Fibroblast of the aortic adventitia (primary cell): ENCODE data around the gene NOP9. TPM values are rescaled to one million over a fixed set of nuclear protein-coding genes. Genes with fewer than 3 reads are reported as not detected.

Experiments
- DNase-seq: peaks from one replicate; pipeline ENCODE4 v3.0.0-alpha.2; 2010; ENCODE audit warnings: low read depth
- H3K4me3 ChIP-seq: 2 replicates; pipeline ENCODE4 v1.5.1; 2011; ENCODE audit warnings: low read depth, mild to moderate bottlenecking, control low read depth, low read length, moderate library complexity
- CTCF ChIP-seq: IDR thresholded peaks from 2 replicates; pipeline ENCODE4 v1.5.1; 2011; ENCODE audit warnings: mild to moderate bottlenecking, low read length, control low read depth, inconsistent platforms; ENCODE audit not compliant: insufficient read depth
- total RNA-seq: library from RNA; depleted of rRNA; stranded (reverse); fragments of >200 nt; gene quantifications from 2 replicates; pipeline ENCODE4 v1.2.3, GENCODE V29; 2012; ENCODE audit warnings: low replicate concordance

NOP9 gene
- total RNA-seq, 1 donor: 19.6 TPM

GRCh38 chr14:24334431-24335291 lies 35.0 kb downstream of the NOP9 start, which contains the start of gene ADCY4:
Gene ADCY4, minus strand, starts transcription at chr14:24335071. Its CDS starts 419 bp downstream, at chr14:24334652.
- no peak for TF ChIP-seq CTCF
- H3K4me3 ChIP-seq: peak within 1 kb of the TSS; percentile 46
- DNase-seq: no peak

- no peak for TF ChIP-seq CTCF
- DNase-seq: no peak
- no peak overlapping the region for H3K4me3 ChIP-seq
Observed at GRCh38 chr14:24335461-24336171, 36.0 kb downstream of the NOP9 start.

GRCh38 chr14:24337144-24337823 lies 37.6 kb downstream of the NOP9 start:
- DNase-seq: no peak
- no peak overlapping the region for H3K4me3 ChIP-seq
- no peak for TF ChIP-seq CTCF

GRCh38 chr14:24337824-24338175 lies 38.1 kb downstream of the NOP9 start:
- H3K4me3 ChIP-seq: no peak overlapping the region
- no peak for TF ChIP-seq CTCF
- no peak for DNase-seq

GRCh38 chr14:24338843-24339242 lies 39.2 kb downstream of the NOP9 start:
- H3K4me3 ChIP-seq: no peak overlapping the region
- no peak for DNase-seq
- no peak for TF ChIP-seq CTCF

GRCh38 chr14:24339284-24340151 lies 39.9 kb downstream of the NOP9 start, which contains the start of gene RIPK3:
Gene RIPK3, minus strand, starts transcription at chr14:24339991. Its CDS starts 165 bp downstream, at chr14:24339826.
- TF ChIP-seq CTCF: no peak
- no peak within 1 kb of the TSS for H3K4me3 ChIP-seq
- DNase-seq: no peak
